22Rv1 (cell line): ENCODE measurements around the gene DNAI2.

ENCODE experiments used
- ZFX ChIP-seq: fragments of 450-650 bp; IDR thresholded peaks from 2 replicates; pipeline ENCODE4 v1.6.1; 2017; ENCODE audit warnings: antibody characterized with exemption, borderline replicate concordance
- TF ChIP-seq, protein P1 (sequence below): fragments of 450-650 bp; IDR thresholded peaks from 2 replicates; pipeline ENCODE4 v1.5.1; 2017; ENCODE audit warnings: mild to moderate bottlenecking

DNA sequence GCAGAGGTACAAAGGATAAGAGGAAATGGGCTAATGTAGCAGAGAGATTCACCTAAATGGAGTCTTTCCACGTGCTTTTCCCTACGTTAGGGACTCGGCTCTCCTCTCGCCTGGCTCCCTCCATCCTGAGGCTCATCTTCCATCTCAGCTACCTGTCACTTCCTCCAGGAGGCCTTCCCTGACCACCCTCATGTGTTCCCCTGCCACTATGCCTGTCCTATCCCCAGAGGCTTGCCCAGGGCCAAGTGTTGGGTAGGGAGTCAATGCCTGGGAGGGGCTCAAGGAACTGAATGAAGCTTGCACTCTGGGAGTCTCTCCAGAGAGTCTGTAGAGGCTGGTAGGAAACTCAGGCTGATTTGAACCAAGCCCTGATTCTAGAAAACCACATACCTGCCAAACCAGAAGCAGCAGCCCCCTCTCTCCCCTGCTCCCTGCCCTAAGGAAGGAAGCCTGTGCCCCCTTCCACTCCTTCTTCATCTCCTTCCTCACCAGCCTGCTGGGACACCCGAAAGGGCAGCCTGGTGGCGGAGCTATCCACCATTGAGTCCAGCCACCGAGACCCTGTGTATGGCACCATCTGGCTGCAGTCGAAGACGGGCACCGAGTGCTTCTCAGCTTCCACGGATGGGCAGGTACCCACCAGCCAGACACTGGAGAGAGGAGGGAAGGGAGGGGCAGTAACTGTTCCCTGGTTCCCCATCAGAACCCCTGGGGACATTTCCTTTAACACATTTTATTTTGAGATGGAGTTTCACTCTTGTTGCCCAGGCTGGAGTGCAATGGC, 25.4 kb downstream of the DNAI2 start:
- no peak for TF ChIP-seq ZFX
- TF ChIP-seq, protein P1, sequence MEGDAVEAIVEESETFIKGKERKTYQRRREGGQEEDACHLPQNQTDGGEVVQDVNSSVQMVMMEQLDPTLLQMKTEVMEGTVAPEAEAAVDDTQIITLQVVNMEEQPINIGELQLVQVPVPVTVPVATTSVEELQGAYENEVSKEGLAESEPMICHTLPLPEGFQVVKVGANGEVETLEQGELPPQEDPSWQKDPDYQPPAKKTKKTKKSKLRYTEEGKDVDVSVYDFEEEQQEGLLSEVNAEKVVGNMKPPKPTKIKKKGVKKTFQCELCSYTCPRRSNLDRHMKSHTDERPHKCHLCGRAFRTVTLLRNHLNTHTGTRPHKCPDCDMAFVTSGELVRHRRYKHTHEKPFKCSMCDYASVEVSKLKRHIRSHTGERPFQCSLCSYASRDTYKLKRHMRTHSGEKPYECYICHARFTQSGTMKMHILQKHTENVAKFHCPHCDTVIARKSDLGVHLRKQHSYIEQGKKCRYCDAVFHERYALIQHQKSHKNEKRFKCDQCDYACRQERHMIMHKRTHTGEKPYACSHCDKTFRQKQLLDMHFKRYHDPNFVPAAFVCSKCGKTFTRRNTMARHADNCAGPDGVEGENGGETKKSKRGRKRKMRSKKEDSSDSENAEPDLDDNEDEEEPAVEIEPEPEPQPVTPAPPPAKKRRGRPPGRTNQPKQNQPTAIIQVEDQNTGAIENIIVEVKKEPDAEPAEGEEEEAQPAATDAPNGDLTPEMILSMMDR, result no peak
